PC-3 (cell line): ENCODE measurements around the gene C14orf132.

Source experiments
- EZH2 ChIP-seq: fragments of 300-600 bp; sonication (generic); IDR thresholded peaks from one replicate; pipeline ENCODE4 v1.6.1; 2017; ENCODE audit warnings: antibody characterized with exemption, mild to moderate bottlenecking, low read length; ENCODE audit not compliant: unreplicated experiment
- EZH2phosphoT487 ChIP-seq: fragments of 300-600 bp; sonication (generic); IDR thresholded peaks from 2 replicates; pipeline ENCODE4 v1.6.1; 2018; ENCODE audit warnings: mild to moderate bottlenecking, antibody characterized with exemption, low read length, borderline replicate concordance
- TF ChIP-seq, protein P1 (sequence below): fragments of 300-600 bp; sonication (generic); conservative IDR thresholded peaks from 2 replicates; pipeline ENCODE4 v1.5.1; 2017; ENCODE audit warnings: antibody characterized with exemption, low read depth, mild to moderate bottlenecking, low read length

DNA sequence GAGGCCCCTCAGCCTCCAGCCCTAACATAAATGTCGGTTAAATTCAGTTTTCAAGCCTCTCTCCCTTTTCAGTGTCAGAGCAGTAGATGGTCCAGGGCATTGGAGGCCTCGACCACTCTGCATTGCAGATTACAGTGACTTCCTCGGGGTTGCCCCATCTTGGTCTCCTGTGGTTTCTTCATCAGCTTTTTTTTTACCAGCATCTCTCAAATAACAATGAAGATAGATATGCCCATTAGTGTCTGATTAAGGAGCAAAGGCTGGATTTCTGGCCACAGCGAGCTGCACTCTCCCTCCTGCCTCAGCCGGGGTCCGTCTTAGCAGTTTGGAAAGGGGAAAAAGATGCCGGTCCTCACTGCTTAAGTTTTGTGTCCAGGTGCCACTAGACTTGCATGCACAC lies 49.7 kb downstream of the C14orf132 start:
- TF ChIP-seq EZH2 = no peak
- TF ChIP-seq, protein P1, sequence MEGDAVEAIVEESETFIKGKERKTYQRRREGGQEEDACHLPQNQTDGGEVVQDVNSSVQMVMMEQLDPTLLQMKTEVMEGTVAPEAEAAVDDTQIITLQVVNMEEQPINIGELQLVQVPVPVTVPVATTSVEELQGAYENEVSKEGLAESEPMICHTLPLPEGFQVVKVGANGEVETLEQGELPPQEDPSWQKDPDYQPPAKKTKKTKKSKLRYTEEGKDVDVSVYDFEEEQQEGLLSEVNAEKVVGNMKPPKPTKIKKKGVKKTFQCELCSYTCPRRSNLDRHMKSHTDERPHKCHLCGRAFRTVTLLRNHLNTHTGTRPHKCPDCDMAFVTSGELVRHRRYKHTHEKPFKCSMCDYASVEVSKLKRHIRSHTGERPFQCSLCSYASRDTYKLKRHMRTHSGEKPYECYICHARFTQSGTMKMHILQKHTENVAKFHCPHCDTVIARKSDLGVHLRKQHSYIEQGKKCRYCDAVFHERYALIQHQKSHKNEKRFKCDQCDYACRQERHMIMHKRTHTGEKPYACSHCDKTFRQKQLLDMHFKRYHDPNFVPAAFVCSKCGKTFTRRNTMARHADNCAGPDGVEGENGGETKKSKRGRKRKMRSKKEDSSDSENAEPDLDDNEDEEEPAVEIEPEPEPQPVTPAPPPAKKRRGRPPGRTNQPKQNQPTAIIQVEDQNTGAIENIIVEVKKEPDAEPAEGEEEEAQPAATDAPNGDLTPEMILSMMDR = no peak
- no peak for TF ChIP-seq EZH2phosphoT487
